Fibroblast of skin of right biceps (primary cell): ENCODE results near the gene STIM1.
A peak's percentile ranks its signal among the peaks of the same experiment; 100 is the strongest.

Source experiments
- DNase-seq: peaks from one replicate; pipeline ENCODE4 v3.0.0-alpha.2; 2013

Gene STIM1

DNA sequence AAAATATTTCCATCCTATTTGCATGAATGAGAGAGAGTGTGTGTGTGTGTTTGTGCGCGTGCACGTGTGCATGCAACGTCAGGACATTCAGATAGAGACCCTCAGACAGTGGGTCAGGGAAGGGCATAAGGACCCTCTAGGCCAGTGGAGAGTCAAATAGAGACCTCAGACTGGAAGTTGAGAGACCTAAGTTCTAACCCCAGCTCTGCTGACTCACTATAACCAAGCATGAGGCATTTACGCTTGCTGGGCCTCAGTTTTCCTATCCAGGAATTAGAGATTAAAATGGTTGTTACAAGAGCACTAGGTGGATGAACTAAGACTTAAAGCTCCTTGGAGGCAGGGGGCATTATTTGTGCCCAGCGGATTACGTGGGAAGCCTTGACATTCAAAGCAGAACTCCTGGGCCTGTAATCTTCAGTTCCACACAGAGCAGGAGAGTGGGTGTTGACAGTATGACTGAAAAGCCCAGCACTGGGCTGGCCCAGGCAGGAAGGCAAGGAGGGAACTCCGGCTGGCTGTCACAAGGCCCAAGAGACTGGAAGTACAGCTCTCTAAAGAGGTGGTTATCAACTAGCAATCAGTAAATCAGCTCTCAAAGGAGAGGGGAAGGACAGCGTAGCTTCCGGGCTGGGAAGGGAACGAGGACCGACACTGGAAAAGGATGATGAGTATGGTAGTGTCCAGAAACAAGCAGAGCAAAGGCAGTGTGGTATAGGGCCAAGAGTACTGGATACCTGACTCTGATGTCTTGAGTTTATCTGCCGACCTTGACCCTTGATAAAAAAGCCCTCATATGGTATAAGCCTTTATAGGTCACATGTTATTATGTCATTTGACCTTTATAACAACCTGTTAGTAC, 23.9 kb upstream of the STIM1 start:
- DNase-seq = no peak

DNA sequence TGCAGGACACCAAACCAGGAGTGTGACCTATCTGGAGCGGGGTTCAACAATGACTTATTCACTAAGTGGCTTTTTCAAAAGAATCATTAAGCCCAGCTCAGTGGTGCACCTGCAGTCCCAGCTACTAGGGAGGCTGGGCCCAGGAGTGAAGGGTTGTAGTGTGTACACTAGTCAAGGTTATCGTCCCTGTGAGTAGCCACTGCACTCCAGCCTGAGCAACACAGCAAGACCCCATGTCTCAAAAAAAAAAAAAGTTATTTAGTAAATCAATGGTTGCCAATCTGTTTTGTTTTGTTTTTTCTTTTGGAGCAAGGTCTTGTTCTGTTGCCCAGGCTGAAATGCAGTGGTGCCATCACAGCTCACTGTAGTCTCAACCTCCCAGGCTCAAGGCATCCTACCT, 22.6 kb upstream of the STIM1 start:
- DNase-seq = no peak

DNA sequence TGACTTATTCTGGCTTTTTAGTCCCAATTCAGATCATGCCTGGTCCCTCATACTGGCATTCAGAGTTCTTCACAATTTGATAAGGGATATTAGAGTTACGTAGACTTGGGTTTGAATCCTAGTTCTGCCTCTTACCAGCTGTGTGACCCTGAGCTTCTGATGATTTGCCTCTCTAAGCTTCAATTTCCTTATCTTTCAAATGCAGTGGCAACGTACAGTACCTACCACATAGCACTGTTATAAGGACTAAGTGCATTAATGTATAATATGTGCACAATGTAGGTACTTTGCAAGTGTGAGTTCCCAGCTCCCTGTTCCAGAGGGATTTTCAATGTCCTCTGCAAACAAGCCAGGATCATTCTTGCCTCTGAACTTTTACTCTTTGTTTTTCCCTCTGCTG, 22.0 kb upstream of the STIM1 start:
- no peak for DNase-seq

- no peak for DNase-seq
Measured at GRCh38 chr11:3834349-3834663, 21.2 kb upstream of the STIM1 start.

DNA sequence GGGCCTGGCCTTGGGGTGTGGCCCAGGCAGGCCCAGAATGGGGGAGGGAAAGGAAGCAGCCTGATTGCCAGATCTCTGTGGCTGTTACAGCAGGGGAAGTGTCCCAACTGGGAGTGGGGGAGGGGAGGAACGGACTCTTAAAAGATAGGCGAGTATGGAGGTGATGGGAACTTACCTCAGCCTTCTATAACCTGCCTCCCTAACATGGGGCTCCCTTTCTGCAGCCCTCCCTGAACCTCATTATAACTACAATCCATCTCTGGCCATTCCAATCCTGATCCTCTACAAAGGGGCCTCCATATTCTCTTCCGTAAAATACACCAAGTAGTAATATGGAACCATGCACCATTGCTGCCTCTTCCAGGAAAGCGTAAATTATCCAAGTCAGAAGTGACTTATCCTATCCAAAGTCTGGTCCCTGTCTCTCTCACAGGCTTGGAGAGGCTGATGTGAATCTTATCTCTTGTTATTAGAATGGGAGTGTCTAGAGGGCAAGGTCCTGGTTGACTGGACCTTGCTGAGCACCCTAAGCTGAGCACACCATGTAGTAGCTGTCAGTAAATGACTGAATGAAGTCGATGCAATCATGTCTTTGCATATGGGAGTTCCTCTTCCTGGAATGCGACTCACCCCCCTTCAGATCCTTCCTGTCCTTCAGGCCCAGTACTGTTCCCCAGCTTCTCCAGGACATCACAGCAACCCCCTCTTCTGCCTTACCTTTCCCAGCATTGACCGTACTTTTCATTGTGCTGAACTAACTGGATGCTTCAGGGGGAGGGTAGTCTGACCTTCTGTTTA, 20.6 kb upstream of the STIM1 start:
- DNase-seq = peak; percentile 31

DNA sequence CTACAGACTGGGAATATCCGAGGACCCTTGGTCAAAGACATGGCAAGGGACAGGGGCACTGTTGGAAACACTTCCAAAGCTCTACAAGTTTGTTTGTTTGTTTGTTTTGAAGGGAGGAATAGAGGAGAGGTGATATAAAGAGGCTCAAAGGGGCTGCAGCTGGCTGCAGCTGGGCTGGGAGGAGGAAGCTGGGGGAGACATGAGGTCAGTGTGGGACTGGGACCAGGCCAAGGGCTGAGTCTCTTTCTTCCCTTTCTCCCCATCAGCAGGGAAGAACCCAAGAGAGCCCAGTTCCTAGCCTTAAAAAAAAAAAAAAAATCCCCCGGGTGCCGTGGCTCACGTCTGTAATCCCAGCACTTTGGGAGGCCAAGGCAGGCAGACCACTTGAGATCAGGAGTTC, 19.7 kb upstream of the STIM1 start:
- DNase-seq = no peak

DNA sequence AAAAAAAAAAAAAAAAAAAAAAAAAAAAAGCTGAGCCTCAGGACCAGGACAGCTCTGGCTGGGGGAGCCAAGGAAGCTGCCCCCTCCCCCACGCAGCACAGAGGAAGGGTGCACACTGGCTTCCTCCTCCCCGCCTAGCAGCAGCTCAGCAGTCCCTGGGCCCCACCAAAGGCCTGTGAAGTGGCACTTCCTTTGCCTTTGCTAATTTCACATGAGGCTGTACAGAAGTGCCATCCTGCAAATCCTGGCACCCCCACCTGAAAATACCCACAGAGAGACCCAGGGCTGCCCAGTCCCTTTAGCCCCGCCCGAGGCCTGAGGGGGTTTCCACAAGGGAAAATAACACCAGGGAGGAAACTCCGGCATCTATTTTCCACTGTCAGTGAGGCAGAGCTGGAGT, 18.6 kb upstream of the STIM1 start:
- DNase-seq = no peak

DNA sequence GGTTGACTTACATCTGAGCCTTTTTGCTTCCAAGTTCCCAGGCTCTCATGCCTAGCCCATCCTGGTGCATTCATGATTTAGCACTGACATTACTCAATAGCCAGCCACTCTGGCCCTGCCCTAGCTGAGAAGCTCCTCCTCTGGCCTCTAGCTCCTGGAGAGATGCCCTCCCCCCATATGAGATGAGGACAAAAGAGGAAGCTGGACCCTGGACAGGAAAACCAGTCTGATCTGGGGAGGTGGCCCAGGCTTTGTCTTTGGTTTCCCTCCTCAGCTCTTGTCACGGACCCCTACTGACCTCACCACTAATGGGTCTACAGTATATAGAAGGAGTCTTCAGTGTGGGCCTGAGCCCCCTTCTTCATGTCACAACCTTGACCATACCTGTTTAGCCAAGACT, 17.7 kb upstream of the STIM1 start:
- DNase-seq = no peak

DNA sequence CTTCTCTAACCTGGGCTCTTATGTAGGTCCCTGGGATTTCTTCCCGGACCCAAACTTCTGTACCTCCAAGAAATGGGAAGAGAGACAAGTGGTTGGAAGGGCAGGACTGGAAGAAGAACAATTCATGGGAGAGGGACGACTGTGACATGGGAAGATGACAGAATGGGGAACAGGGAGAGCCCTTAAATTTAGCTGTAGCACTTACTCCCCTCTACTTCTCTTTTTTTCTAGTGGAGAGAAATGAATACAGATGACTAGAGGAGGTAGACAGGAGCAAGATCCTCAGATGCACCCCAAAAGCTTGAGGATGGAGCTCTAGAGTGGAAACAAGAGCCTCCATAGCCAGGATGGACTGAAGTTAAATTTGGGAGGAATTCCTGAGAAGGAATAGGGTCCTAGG, 17.0 kb upstream of the STIM1 start:
- DNase-seq = no peak

GRCh38 chr11:3840004-3840869, 15.2 kb upstream of the STIM1 start:
- no peak for DNase-seq

GRCh38 chr11:3840870-3841425, 14.5 kb upstream of the STIM1 start, which contains the start of gene RHOG:
TSS of gene RHOG (minus strand) at chr11:3840959. CDS start at chr11:3828138, 12,821 bp downstream.
- DNase-seq = peak; percentile 87

GRCh38 chr11:3841426-3842350, 13.8 kb upstream of the STIM1 start:
- DNase-seq = peak; percentile 84

GRCh38 chr11:3843326-3843725, 12.1 kb upstream of the STIM1 start:
- no peak for DNase-seq

DNA sequence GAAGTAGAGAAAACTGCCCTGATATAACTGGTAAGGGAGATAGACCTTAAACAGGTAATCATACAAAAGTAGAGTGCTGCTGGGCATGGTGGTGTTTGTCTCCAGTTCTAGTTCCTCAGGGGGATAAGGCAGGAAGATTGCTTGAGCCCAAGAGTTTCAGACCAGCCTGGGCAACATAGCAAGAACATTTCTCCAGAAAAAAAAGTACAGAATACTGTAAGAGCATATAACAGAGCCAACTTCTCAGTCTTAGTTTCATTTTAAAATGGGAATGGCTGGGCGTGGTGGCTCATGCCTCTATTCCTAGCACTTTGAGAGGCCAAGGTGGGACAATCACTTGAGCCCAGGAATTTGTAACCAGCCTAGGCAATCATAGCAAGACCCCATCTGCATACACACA, 10.2 kb upstream of the STIM1 start:
- no peak for DNase-seq

DNA sequence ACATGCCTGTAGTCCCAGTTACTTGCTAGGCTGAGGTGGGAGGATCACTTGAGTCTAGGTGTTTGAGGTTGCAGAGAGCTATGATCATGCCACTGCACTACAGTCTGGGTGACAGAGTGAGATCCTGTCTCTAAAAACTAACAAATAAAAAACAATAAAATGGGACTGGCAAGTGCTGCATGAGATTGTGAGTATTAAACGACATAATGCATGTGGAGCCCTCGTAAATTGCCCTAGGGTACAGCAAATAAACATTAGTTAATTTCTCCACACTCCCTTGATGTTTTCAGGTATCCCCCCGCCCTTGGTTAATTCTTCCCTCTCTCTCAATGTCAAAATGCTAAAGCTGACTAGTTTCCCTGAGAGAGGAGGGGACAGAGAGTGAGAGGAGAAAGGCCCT, 9.8 kb upstream of the STIM1 start:
- no peak for DNase-seq

DNA sequence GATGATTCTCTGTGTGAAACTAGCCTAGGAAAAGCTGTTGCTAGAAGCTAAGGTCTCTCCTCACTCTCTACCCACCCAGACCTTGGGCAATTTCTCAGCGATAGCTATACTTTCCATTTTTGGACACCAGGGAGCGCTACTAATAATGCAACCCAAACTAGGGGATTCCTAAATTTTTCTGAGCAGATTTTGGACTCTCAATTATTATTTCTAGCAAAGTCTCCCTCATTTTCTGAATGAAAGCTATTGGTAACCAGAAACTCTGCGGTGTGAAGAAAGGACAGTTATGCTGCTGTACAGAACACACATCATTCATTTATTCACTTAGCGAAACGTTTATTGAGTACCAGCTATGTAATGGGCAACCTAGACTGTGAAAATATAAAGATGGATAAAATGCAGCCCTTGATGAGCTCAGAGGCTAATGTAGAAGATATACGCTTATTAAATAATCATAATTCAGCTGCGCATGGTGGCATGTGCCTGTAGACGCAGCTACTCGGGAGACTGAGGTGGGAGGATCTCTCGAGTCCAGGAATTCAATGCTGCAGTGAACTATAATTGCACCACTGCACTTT, 6.1 kb upstream of the STIM1 start:
- peak; percentile 41 for DNase-seq

GRCh38 chr11:3853545-3853842, 2.0 kb upstream of the STIM1 start:
- no peak for DNase-seq

DNA sequence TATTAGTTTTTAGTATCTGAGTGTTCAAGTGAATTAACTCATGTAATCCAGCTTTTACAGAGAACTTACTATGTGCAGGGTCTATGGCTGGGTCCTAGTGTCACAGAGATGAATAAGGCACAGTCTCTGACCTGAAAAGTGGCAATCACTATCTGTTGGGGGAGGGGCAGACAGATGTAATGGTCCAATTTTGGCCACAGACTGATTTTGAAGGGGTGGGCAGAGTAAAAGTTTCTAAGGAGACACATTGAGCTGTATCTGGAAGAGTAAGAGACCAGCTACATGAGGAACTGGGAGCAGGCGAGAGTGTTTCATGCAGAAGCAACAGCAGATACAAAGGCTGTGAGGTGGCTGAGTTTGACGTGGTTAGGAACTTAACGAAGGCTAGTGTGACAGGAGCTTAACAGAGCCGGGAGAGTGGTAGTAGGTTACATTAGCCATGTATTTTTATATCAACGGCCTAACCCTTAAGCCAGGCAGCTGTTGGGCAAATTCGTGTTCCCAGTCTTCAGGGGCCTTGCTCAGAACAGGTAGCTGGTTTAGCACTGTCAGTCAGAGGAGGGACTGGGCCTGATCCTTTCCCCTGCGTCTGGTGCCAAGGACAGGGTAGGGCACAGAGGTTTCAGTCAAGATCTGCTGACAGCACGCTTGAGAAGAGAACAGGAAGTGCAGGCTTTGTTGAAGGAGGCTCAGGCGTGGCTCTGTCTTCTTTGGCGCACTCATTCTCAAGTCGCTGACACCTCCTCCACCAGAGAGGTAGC, 1.4 kb upstream of the STIM1 start:
- no peak for DNase-seq

DNA sequence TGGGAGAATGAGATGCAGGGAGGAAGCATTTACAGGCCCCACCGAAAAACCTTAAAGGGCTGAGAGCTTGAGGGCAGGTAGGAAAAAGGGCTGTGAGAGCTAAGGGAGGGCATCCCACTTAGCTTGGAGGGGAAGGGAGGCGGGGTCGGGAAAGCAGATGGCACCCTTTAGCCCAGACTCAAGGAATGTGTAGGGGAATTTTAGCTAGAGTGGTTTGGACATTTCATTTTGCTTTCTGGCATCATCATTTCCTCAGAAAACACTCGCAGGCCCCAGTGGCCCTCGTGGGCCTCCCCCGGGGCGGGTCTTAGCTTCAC, 846 bp upstream of the STIM1 start:
- DNase-seq = no peak

DNA sequence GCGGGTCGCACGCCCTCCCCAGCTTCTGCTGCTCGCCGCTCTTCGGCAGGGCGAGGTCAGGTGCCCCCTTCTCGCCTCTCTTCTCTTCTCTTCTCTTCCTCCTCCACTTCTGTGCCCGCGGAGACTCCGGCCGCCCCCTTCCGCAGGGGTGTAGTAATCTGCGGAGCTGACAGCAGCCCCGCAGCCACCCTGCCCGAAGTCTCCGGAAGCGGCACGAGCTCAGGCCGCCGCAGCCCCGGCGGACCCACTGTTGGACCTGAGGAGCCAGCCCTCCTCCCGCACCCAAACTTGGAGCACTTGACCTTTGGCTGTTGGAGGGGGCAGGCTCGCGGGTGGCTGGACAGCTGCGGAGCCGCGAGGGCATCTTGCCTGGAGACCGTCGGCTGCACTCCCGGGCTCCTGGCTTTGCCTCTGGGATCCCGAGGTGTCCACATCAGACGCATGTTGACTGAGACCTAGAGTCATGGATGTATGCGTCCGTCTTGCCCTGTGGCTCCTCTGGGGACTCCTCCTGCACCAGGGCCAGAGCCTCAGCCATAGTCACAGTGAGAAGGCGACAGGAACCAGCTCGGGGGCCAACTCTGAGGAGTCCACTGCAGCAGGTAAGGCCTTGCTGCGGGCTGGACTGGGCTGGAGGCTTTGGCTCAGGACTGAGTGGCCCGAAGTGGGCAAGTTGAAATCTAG, 486 bp downstream of the STIM1 start:
- no peak for DNase-seq
